UCSD-AML1 (cell line): Measurements from ENCODE around the gene UNC5C.

Source experiments
- DNase-seq: peaks from one replicate; lab custom pipeline; 2025; ENCODE audit not compliant: unreplicated experiment; lab: John Stamatoyannopoulos, UW

The UNC5C gene

GRCh38 chr4:95548738-95549245 lies at the start of gene UNC5C:
UNC5C (minus strand) TSS chr4:95548973.
- DNase-seq: no peak

- DNase-seq: no peak
Measured at GRCh38 chr4:95596676-95597075, 47.9 kb upstream of the UNC5C start.

GRCh38 chr4:95594629-95595028 lies 45.9 kb upstream of the UNC5C start:
- no peak for DNase-seq

- DNase-seq: no peak
Measured at GRCh38 chr4:95594013-95594412, 45.2 kb upstream of the UNC5C start.

GRCh38 chr4:95591278-95591677 lies 42.5 kb upstream of the UNC5C start:
- no peak for DNase-seq

- no peak for DNase-seq
Measured at GRCh38 chr4:95590615-95591014, 41.8 kb upstream of the UNC5C start.

- DNase-seq: no peak
Measured at GRCh38 chr4:95585016-95585695, 36.4 kb upstream of the UNC5C start.

- DNase-seq: no peak
Measured at GRCh38 chr4:95580226-95580625, 31.5 kb upstream of the UNC5C start.

- DNase-seq: peak; percentile 13
Measured at GRCh38 chr4:95572304-95572991, 23.7 kb upstream of the UNC5C start.

GRCh38 chr4:95571577-95571976 lies 22.8 kb upstream of the UNC5C start:
- no peak for DNase-seq

GRCh38 chr4:95563638-95564337 lies 15.0 kb upstream of the UNC5C start:
- DNase-seq: no peak

- no peak for DNase-seq
Measured at GRCh38 chr4:95560774-95561173, 12.0 kb upstream of the UNC5C start.

GRCh38 chr4:95556207-95556859 lies 7.6 kb upstream of the UNC5C start:
- DNase-seq: no peak

GRCh38 chr4:95552942-95553550 lies 4.3 kb upstream of the UNC5C start:
- no peak for DNase-seq

GRCh38 chr4:95551653-95552052 lies 2.9 kb upstream of the UNC5C start:
- no peak for DNase-seq

- no peak for DNase-seq
Measured at GRCh38 chr4:95550115-95550987, 1.6 kb upstream of the UNC5C start.

- DNase-seq: no peak
Measured at GRCh38 chr4:95549246-95550114, 707 bp upstream of the UNC5C start.

GRCh38 chr4:95547715-95548471 lies 880 bp downstream of the UNC5C start:
- no peak for DNase-seq
